ENCODE results near the gene GRM2.

The GRM2 gene

GRCh38 chr3:51706788-51707731, at the start of gene GRM2:
TSS of gene GRM2 (plus strand) at chr3:51707068. CDS start at chr3:51708984, 1,916 bp downstream.
- H3K4me1 Mint-ChIP-seq: no peaks in the 10 kb centered on the region
- no peaks in the 10 kb centered on the region for H3K9me3 Mint-ChIP-seq
- peak; percentile 53 for DNase-seq
- CTCF ChIA-PET: interaction anchor here (1.5 kb wide), 1 partner anchor 37 kb away, joined by 5 read pairs; no protein-coding TSS in a partner anchor
- peak within 1 kb of the TSS; percentile 60 for H3K27ac Mint-ChIP-seq
- H3K36me3 Mint-ChIP-seq: peaks cover 13% of the 10 kb centered on the region
- peaks cover 17% of the 10 kb centered on the region for H3K27me3 Mint-ChIP-seq
- no peak within 1 kb of the TSS for H3K4me3 Mint-ChIP-seq

- no peak overlapping the region for H3K27ac Mint-ChIP-seq
- no peaks in the 10 kb centered on the region for H3K27me3 Mint-ChIP-seq
- CTCF ChIA-PET: interaction anchor here (1.0 to 2.5 kb wide), 3 partner anchors 13 to 155 kb away, joined by 3 to 7 read pairs (median 7); no protein-coding TSS in a partner anchor
- H3K4me1 Mint-ChIP-seq: no peaks in the 10 kb centered on the region
- peaks cover 45% of the 10 kb centered on the region for H3K36me3 Mint-ChIP-seq
- H3K4me3 Mint-ChIP-seq: no peak overlapping the region
- H3K9me3 Mint-ChIP-seq: peaks cover 2% of the 10 kb centered on the region
- no peak for DNase-seq
Measured at GRCh38 chr3:51657234-51657633, 49.6 kb upstream of the GRM2 start.

- no peak overlapping the region for H3K27ac Mint-ChIP-seq
- CTCF ChIA-PET: interaction anchor here (0.8 to 1.7 kb wide), 3 partner anchors 9 to 22 kb away, joined by 3 to 6 read pairs (median 3); no protein-coding TSS in a partner anchor
Measured at GRCh38 chr3:51659942-51660341, 46.9 kb upstream of the GRM2 start.

GRCh38 chr3:51662456-51662855, 44.4 kb upstream of the GRM2 start:
- Mint-ChIP-seq H3K9me3 (no peaks in the 10 kb centered on the region), H3K4me1 (peaks cover 7% of the 10 kb centered on the region), H3K36me3 (peaks cover 37% of the 10 kb centered on the region), H3K27me3 (no peaks in the 10 kb centered on the region), H3K27ac (no peak overlapping the region), H3K4me3 (no peak overlapping the region)
- no peak for DNase-seq
- CTCF ChIA-PET: interaction anchor here (0.6 to 2.1 kb wide), 3 partner anchors 161 to 1094 kb away, joined by 3 to 6 read pairs (median 3); no protein-coding TSS in a partner anchor

More at GRCh38 chr3:51659942-51660341, 46.9 kb upstream of the GRM2 start:
- H3K4me3 Mint-ChIP-seq: no peak overlapping the region
- H3K4me1 Mint-ChIP-seq: no peaks in the 10 kb centered on the region
- H3K27me3 Mint-ChIP-seq: no peaks in the 10 kb centered on the region
- no peaks in the 10 kb centered on the region for H3K9me3 Mint-ChIP-seq
- DNase-seq: no peak
- H3K36me3 Mint-ChIP-seq: peaks cover 42% of the 10 kb centered on the region

GRCh38 chr3:51668756-51669155, 38.1 kb upstream of the GRM2 start:
- H3K4me1 Mint-ChIP-seq: peaks cover 52% of the 10 kb centered on the region
- CTCF ChIA-PET: interaction anchor here (0.9 to 6.4 kb wide), 12 partner anchors 10 to 280 kb away, joined by 3 to 156 read pairs (median 7); partner anchors contain the start of gene DCAF1
- DNase-seq: no peak
- H3K27ac Mint-ChIP-seq: no peak overlapping the region
- H3K9me3 Mint-ChIP-seq: no peaks in the 10 kb centered on the region
- no peak overlapping the region for H3K4me3 Mint-ChIP-seq
- no peaks in the 10 kb centered on the region for H3K27me3 Mint-ChIP-seq
- peaks cover 18% of the 10 kb centered on the region for H3K36me3 Mint-ChIP-seq

- Mint-ChIP-seq H3K4me1 (peaks cover 59% of the 10 kb centered on the region), H3K9me3 (no peaks in the 10 kb centered on the region), H3K27ac (peak overlapping the region; percentile 84), H3K4me3 (peak overlapping the region; percentile 84), H3K27me3 (no peaks in the 10 kb centered on the region), H3K36me3 (peaks cover 23% of the 10 kb centered on the region)
- DNase-seq: peak; percentile 90
- CTCF ChIA-PET: interaction anchor here (0.6 to 6.4 kb wide), 29 partner anchors 8 to 281 kb away, joined by 3 to 156 read pairs (median 5); partner anchors contain the start of genes DCAF1, GRM2 and RAD54L2
Measured at GRCh38 chr3:51669241-51670052, 37.4 kb upstream of the GRM2 start.

GRCh38 chr3:51670053-51670822, 36.6 kb upstream of the GRM2 start:
- peak overlapping the region; percentile 84 for H3K27ac Mint-ChIP-seq
- CTCF ChIA-PET: interaction anchor here (0.6 to 6.4 kb wide), 26 partner anchors 11 to 500 kb away, joined by 3 to 156 read pairs (median 5); partner anchors contain the start of genes DCAF1, GRM2 and RAD54L2
- H3K9me3 Mint-ChIP-seq: no peaks in the 10 kb centered on the region
- H3K36me3 Mint-ChIP-seq: peaks cover 31% of the 10 kb centered on the region
- peak; percentile 63 for DNase-seq
- H3K4me3 Mint-ChIP-seq: peak overlapping the region; percentile 84
- no peaks in the 10 kb centered on the region for H3K27me3 Mint-ChIP-seq
- H3K4me1 Mint-ChIP-seq: peaks cover 67% of the 10 kb centered on the region

- peak; percentile 95 for DNase-seq
- H3K9me3 Mint-ChIP-seq: no peaks in the 10 kb centered on the region
- CTCF ChIA-PET: interaction anchor here (0.7 to 6.4 kb wide), 17 partner anchors 10 to 283 kb away, joined by 3 to 156 read pairs (median 7); partner anchors contain the start of genes DCAF1, GRM2 and RAD54L2
- H3K27me3 Mint-ChIP-seq: no peaks in the 10 kb centered on the region
- peaks cover 76% of the 10 kb centered on the region for H3K4me1 Mint-ChIP-seq
- H3K27ac Mint-ChIP-seq: peak within 1 kb of the TSS; percentile 90
- H3K4me3 Mint-ChIP-seq: peak within 1 kb of the TSS; percentile 84
- H3K36me3 Mint-ChIP-seq: peaks cover 39% of the 10 kb centered on the region
Measured at GRCh38 chr3:51670823-51671733, 35.8 kb upstream of the GRM2 start, which contains the start of gene TEX264. TSS of gene TEX264 (plus strand) at chr3:51671252. CDS start at chr3:51674305, 3,053 bp downstream.

- Mint-ChIP-seq H3K9me3 (no peaks in the 10 kb centered on the region), H3K27me3 (no peaks in the 10 kb centered on the region), H3K4me1 (peaks cover 79% of the 10 kb centered on the region), H3K4me3 (peak overlapping the region; percentile 84), H3K36me3 (peaks cover 46% of the 10 kb centered on the region), H3K27ac (peak overlapping the region; percentile 90)
- CTCF ChIA-PET: interaction anchor here (0.7 to 6.4 kb wide), 7 partner anchors 9 to 282 kb away, joined by 3 to 156 read pairs (median 10); partner anchors contain the start of gene DCAF1
- DNase-seq: peak; percentile 77
Measured at GRCh38 chr3:51671734-51672475, 35.0 kb upstream of the GRM2 start.

GRCh38 chr3:51673181-51673801, 33.6 kb upstream of the GRM2 start:
- no peaks in the 10 kb centered on the region for H3K27me3 Mint-ChIP-seq
- CTCF ChIA-PET: interaction anchor here (0.8 to 6.4 kb wide), 8 partner anchors 8 to 1130 kb away, joined by 3 to 156 read pairs (median 7); partner anchors contain the start of gene DCAF1
- H3K4me3 Mint-ChIP-seq: peak overlapping the region; percentile 67
- no peak for DNase-seq
- H3K9me3 Mint-ChIP-seq: no peaks in the 10 kb centered on the region
- H3K4me1 Mint-ChIP-seq: peaks cover 85% of the 10 kb centered on the region
- peak overlapping the region; percentile 74 for H3K27ac Mint-ChIP-seq
- H3K36me3 Mint-ChIP-seq: peaks cover 48% of the 10 kb centered on the region

All from activated naive CD4-positive, alpha-beta T cell treated with anti-CD3 and anti-CD28 coated beads, Interleukin-2, amount 10 ng/mL, durations not matched to agents 7 days and 5 days (primary cell).